SK-N-SH (cell line): ENCODE results near the gene CA12. TPM values are rescaled to one million over a fixed set of nuclear protein-coding genes. Genes with fewer than 3 reads are reported as not detected.

Experiments used
- CTCF ChIA-PET: fragments of 300-600, 350-600 bp; formaldehyde crosslinking; extraction: SDS; loops from one replicate; lab custom pipeline; 2021; lab: Yijun Ruan, JAX
- POLR2A ChIA-PET: fragments of 350-600 bp; sonication (Branson Sonifier 250); formaldehyde crosslinking; extraction: SDS; loops from one replicate; lab custom pipeline; 2020; ENCODE audit warnings: antibody characterized with exemption, inconsistent platforms; lab: Yijun Ruan, JAX
- DNase-seq: peaks from one replicate; pipeline ENCODE4 v3.0.0; 2012
- H2AFZ ChIP-seq: fragments of 200-600 bp; sonication (generic); 2 replicates; pipeline ENCODE4 v1.8.1; 2016; ENCODE audit warnings: antibody characterized with exemption, mild to moderate bottlenecking, low read depth
- H3F3A ChIP-seq: fragments of 200-600 bp; sonication (generic); replicated peaks from 2 replicates; pipeline ENCODE3; 2016; ENCODE audit warnings: antibody characterized with exemption, mild to moderate bottlenecking; ENCODE audit not compliant: insufficient read depth
- H3K27ac ChIP-seq, 2 experiments: fragments of 200-500 bp in 1 of 2; fragments of 200-600 bp in 1 of 2; sonication (Bioruptor generic) in 1 of 2; sonication (generic), shearing (Covaris generic) in 1 of 2; 2 replicates each; pipeline versions ENCODE4 v1.5.1 to v1.6.1; 2014 to 2016; ENCODE audit warnings: low read depth in 2 of 2, inconsistent platforms in 1 of 2, low read length in 1 of 2, mild to moderate bottlenecking in 1 of 2, mixed read lengths in 1 of 2
- H3K27me3 ChIP-seq: fragments of 200-600 bp; sonication (generic), shearing (Covaris generic); 2 replicates; pipeline ENCODE4 v1.6.1; 2016; ENCODE audit warnings: mixed run types; ENCODE audit not compliant: insufficient read depth
- H3K36me3 ChIP-seq, 2 experiments: fragments of 200-500 bp in 1 of 2; fragments of 200-600 bp in 1 of 2; sonication (Bioruptor generic) in 1 of 2; sonication (generic) in 1 of 2; replicated peaks in 1 of 2; 2 replicates each; pipeline versions ENCODE3 to v1.5.1; 2014 to 2016; ENCODE audit warnings: low read length in 1 of 2, mild to moderate bottlenecking in 1 of 2; ENCODE audit not compliant: insufficient read depth in 2 of 2, control insufficient read depth in 1 of 2
- H3K4me1 ChIP-seq, 2 experiments: fragments of 200-500 bp in 1 of 2; fragments of 200-600 bp in 1 of 2; sonication (Bioruptor generic) in 1 of 2; sonication (generic), shearing (Covaris generic) in 1 of 2; 2 replicates each; pipeline versions ENCODE4 v1.5.1 to v1.6.1; 2014 to 2016; ENCODE audit warnings: low read depth in 1 of 2, low read length in 1 of 2, mixed run types in 1 of 2; ENCODE audit not compliant: insufficient read depth in 2 of 2, control insufficient read depth in 1 of 2
- H3K4me2 ChIP-seq: fragments of 200-600 bp; sonication (generic), shearing (Covaris generic); 2 replicates; pipeline ENCODE4 v1.6.1; 2017; ENCODE audit warnings: mixed run types
- H3K4me3 ChIP-seq, 2 experiments: fragments of 200-500 bp in 1 of 2; fragments of 200-600 bp in 1 of 2; sonication (Bioruptor generic) in 1 of 2; sonication (generic), shearing (Covaris generic) in 1 of 2; 2 replicates each; pipeline versions ENCODE4 v1.5.1 to v1.8.1; 2014 to 2016; ENCODE audit warnings: low read depth in 2 of 2, inconsistent platforms in 1 of 2, low read length in 1 of 2, mild to moderate bottlenecking in 1 of 2, mixed read lengths in 1 of 2, moderate library complexity in 1 of 2
- H3K79me2 ChIP-seq: fragments of 200-600 bp; sonication (generic); 2 replicates; pipeline ENCODE4 v1.8.1; 2017; ENCODE audit warnings: mild to moderate bottlenecking; ENCODE audit not compliant: insufficient read depth
- H3K9ac ChIP-seq: fragments of 200-600 bp; sonication (generic); 2 replicates; pipeline ENCODE4 v1.6.1; 2017; ENCODE audit warnings: mixed run types
- H3K9me2 ChIP-seq: fragments of 200-600 bp; sonication (generic); 2 replicates; pipeline ENCODE4 v1.6.1; 2017; ENCODE audit warnings: mixed run types
- H3K9me3 ChIP-seq: fragments of 200-600 bp; sonication (generic); 2 replicates; pipeline ENCODE4 v1.6.1; 2017; ENCODE audit warnings: mixed run types, mild to moderate bottlenecking, moderate library complexity
- H4K20me1 ChIP-seq: fragments of 200-600 bp; sonication (generic); 2 replicates; pipeline ENCODE4 v1.6.1; 2017; ENCODE audit warnings: mild to moderate bottlenecking, mixed run types; ENCODE audit not compliant: insufficient read depth
- CTCF ChIP-seq: fragments of 200-600 bp; sonication (generic); IDR thresholded peaks from 2 replicates; pipeline ENCODE4 v1.6.1; 2017; ENCODE audit warnings: antibody characterized with exemption, mild to moderate bottlenecking, moderate library complexity
- ELF1 ChIP-seq: IDR thresholded peaks from 2 replicates; pipeline ENCODE4 v1.4.0; 2012
- FOSL2 ChIP-seq: IDR thresholded peaks from 2 replicates; pipeline ENCODE4 v1.4.0; 2012; ENCODE audit warnings: low read depth, mild to moderate bottlenecking, moderate library complexity, borderline replicate concordance
- FOXJ3 ChIP-seq: sonication (generic); formaldehyde crosslinking; IDR thresholded peaks from 2 replicates; pipeline ENCODE4 v1.5.1; 2020; ENCODE audit warnings: mild to moderate bottlenecking, missing genetic modification reagents
- IRF3 ChIP-seq: fragments of 150-350 bp; IDR thresholded peaks from 2 replicates; pipeline ENCODE4 v1.6.1; 2016; ENCODE audit warnings: mild to moderate bottlenecking, low read depth, low read length
- JUND ChIP-seq: IDR thresholded peaks from 2 replicates; pipeline ENCODE4 v1.4.0; 2012
- MEF2A ChIP-seq: IDR thresholded peaks from 2 replicates; pipeline ENCODE4 v1.4.0; 2012; ENCODE audit warnings: low read depth, borderline replicate concordance
- NFIC ChIP-seq: IDR thresholded peaks from 2 replicates; pipeline ENCODE4 v1.4.0; 2012; ENCODE audit warnings: borderline replicate concordance
- NRF1 ChIP-seq: IDR thresholded peaks from 2 replicates; pipeline ENCODE4 v1.6.1; 2012; ENCODE audit warnings: low read depth, mild to moderate bottlenecking, low read length
- PBX3 ChIP-seq: IDR thresholded peaks from 2 replicates; pipeline ENCODE4; 2012
- POLR2AphosphoS5 ChIP-seq: IDR thresholded peaks from 2 replicates; pipeline ENCODE4 v1.6.1; 2012; ENCODE audit warnings: low read depth, low read length
- RCOR1 ChIP-seq: fragments of 150-350 bp; IDR thresholded peaks from 2 replicates; pipeline ENCODE4 v1.6.1; 2017; ENCODE audit warnings: antibody characterized with exemption, low read length
- REST ChIP-seq: IDR thresholded peaks from 2 replicates; pipeline ENCODE4 v1.6.1; 2012; ENCODE audit warnings: mild to moderate bottlenecking, low read depth, low read length, moderate library complexity
- RFX5 ChIP-seq: IDR thresholded peaks from 2 replicates; pipeline ENCODE4 v1.6.1; 2012; ENCODE audit warnings: mild to moderate bottlenecking, improper control_type of control experiment, low read length
- RXRA ChIP-seq: IDR thresholded peaks from 2 replicates; pipeline ENCODE4 v1.4.0; 2012; ENCODE audit warnings: low read depth, mild to moderate bottlenecking, borderline replicate concordance
- TAF1 ChIP-seq: IDR thresholded peaks from 2 replicates; pipeline ENCODE4 v1.6.1; 2012; ENCODE audit warnings: low read depth, mild to moderate bottlenecking, low read length, moderate library complexity, borderline replicate concordance
- TCF12 ChIP-seq: IDR thresholded peaks from 2 replicates; pipeline ENCODE4 v1.4.0; 2012
- TEAD4 ChIP-seq: IDR thresholded peaks from 2 replicates; pipeline ENCODE4 v1.4.0; 2012; ENCODE audit warnings: mild to moderate bottlenecking, borderline replicate concordance; ENCODE audit not compliant: insufficient read depth
- USF2 ChIP-seq: fragments of 150-350 bp; IDR thresholded peaks from 2 replicates; pipeline ENCODE4 v1.6.1; 2017; ENCODE audit warnings: antibody characterized with exemption, low read length, low read depth, borderline replicate concordance
- YY1 ChIP-seq: IDR thresholded peaks from 2 replicates; pipeline ENCODE4 v1.4.0; 2012; ENCODE audit warnings: low read depth, mild to moderate bottlenecking
- WGBS: methylation state at CpG from one replicate; pipeline ENCODE4 v1.1.6; 2017; ENCODE audit warnings: low lambda C conversion rate; 5-methylcytosine and 5-hydroxymethylcytosine counted together
- polyA plus RNA-seq, 3 experiments: library from polyadenylated mRNA; depleted of rRNA; stranded (reverse); fragments of >200 nt; gene quantifications; 2 replicates each; pipeline ENCODE4 v1.2.3, GENCODE V29; 2012

The CA12 gene
- polyA plus RNA-seq, 1 of the 3 experiments (the other 2 are of a cell fraction), result 39.4 TPM

GRCh38 chr15:63392361-63393009 lies 10.8 kb upstream of the CA12 start:
- H3K9me3 ChIP-seq, result no peaks in the 10 kb centered on the region
- H3K9me2 ChIP-seq, result no peaks in the 10 kb centered on the region
- no peaks in the 10 kb centered on the region for H3K27me3 ChIP-seq
- no peak overlapping the region for H3K9ac ChIP-seq
- no peaks in the 10 kb centered on the region for H3K79me2 ChIP-seq
- H3F3A ChIP-seq, result no peaks in the 10 kb centered on the region
- no peak overlapping the region for H3K4me3 ChIP-seq
- H3K27ac ChIP-seq, result no peak overlapping the region
- no peak overlapping the region for H3K4me2 ChIP-seq
- ChIA-PET POLR2A (no interaction called here), CTCF (interaction anchor here (1.9 kb wide), 1 partner anchor 9 kb away, joined by 8 read pairs; no protein-coding TSS in a partner anchor)
- no peak overlapping the region for H2AFZ ChIP-seq
- WGBS, result 86% methylated on average over 7 of the region's 7 CpGs
- H4K20me1 ChIP-seq, result no peaks in the 10 kb centered on the region
- no peak for DNase-seq
- no peaks in the 10 kb centered on the region for H3K36me3 ChIP-seq
- peaks cover 0 to 3% of the 10 kb centered on the region in 2 experiments; a peak in 1 of 4 replicates for H3K4me1 ChIP-seq
- TF ChIP-seq IRF3 (no peak), POLR2AphosphoS5 (no peak), TCF12 (no peak), USF2 (no peak), PBX3 (no peak), RCOR1 (no peak), JUND (no peak), FOSL2 (no peak), FOXJ3 (CRISPR knock-in tag) (no peak), MEF2A (no peak), TEAD4 (no peak), TAF1 (no peak), REST (no peak), ELF1 (no peak), YY1 (no peak), RFX5 (no peak), NFIC (no peak), CTCF (no peak), NRF1 (no peak), RXRA (no peak)
